ENCODE measurements around the gene LRRN4.

The LRRN4 gene

DNA sequence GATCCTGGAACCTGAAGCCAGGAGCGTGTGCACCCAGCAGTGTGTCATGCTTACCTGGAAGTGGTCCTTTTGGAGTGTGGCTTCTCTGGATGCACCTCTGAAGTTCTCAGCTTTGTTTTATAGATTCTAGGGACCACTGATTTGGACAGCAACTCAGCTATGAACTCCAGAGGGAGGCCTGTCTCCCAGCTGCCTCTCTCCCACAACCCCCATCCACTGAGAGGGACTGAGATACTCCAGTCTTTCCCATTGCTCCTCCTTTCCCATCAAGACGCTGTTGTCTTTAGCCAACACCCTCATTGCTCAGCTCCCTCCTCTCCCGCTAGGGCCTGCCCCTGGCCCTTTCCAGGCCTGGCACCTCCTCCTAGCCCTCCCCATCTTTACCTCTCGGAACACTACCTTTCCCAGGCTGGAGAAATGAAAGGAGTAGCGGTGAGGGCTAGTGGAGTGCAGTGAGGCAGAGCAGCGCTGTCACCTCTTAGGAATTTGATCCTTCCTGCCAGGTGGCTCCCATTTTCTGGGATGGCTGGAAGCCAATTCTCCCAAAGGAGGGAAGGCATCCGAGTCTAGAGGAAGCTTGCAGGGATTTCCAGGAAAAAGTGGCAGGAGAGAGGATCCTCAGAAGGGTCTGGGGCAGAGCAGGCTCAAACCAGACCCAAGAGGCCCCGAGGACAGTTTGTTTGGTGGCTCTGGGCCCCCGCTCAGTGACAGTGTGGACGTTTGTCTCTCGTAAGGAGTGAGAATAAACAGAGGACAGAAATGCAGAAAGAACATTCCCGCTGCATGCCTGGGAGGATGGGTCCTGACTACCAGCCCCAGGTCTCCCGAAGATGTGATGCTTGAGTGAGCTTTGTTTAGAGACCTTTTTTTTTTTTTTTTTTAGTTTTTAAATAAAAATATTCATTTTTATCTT, at the start of gene LRRN4:
Gene LRRN4 (minus strand): TSS at position 285 of the 913 bp plus-strand sequence. CDS start 1,261 bp downstream, outside the sequence.
- no peak for DNase-seq (ENCODE audit: low read depth in 2 of 2, low spot score in 1 of 2)

DNA sequence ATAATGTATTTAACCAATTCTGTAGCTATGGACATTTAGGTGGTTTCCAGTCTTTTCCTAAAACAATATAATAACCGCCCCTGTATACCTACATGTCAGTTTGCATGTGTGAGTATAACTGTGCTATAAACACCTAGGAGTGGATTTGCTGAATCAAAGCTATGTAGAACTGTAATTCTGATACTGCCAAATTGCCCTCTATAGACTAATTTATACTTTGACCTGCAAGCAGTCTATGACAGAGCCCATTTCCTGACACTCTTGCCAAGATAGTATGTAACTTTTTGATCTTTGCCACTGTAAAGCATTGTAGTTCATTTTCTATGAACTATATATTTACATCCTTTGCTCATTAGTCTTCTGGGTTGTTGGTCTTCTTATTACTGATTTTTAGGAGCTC, 49.4 kb upstream of the LRRN4 start:
- DNase-seq (ENCODE audit: low read depth in 2 of 2, low spot score in 1 of 2) = no peak

DNA sequence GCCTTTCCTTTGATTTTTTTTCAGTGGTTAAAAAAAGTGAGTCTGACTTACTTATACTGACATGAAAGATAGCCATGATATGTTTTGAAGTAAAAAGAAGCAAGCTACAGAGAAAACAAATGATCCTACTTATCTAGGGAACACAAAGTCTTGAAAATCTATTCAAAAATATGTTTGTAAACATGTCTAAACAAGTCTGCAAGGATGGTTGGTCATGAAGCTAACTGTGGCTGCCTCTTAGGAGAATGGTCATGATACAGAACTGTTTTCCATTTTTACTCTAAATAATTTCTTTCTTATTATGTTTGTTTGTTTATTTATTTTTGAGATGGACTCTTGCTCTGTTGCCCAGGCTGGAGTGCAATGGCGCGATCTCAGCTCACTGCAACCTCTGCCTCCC, 47.5 kb upstream of the LRRN4 start:
- DNase-seq (ENCODE audit: low read depth in 2 of 2, low spot score in 1 of 2) = no peak

DNA sequence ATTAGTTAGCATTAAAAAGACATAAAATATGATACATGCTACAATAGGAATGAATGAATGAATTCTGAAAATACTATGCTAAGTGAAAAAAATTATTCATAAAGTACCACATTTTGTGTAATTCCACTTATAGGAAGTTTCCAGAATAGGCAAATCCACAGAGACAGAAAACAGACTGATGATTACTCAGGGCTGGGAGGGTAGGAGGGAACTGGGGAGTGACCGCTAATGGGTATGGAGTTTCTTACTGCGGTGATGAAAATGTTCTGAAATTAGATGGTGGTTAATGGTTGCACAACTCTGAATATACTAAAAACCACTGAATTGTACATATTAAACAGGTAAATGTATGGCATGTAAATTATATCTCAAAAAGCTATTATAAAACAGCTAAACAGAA, 46.4 kb upstream of the LRRN4 start:
- DNase-seq (ENCODE audit: low read depth in 2 of 2, low spot score in 1 of 2) = no peak

DNA sequence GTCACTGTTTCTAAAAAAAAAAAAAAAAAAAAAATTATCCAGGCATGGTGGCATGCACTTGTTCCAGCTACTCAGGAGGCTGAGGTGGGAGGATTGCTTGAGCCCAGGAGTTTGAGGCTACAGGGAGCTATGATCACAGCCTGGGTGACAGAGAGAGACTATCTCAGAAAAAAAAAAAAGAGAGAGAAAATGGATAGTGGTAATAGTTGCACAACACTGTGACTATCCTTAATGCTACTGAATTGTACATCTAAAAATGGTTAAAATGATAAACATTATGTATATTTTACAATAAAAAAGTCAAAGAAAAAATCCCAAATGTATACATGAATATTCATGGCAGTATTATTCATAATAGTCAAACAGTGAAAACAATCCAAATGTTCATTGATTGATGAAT, 46.0 kb upstream of the LRRN4 start:
- no peak for DNase-seq (ENCODE audit: low read depth in 2 of 2, low spot score in 1 of 2)

DNA sequence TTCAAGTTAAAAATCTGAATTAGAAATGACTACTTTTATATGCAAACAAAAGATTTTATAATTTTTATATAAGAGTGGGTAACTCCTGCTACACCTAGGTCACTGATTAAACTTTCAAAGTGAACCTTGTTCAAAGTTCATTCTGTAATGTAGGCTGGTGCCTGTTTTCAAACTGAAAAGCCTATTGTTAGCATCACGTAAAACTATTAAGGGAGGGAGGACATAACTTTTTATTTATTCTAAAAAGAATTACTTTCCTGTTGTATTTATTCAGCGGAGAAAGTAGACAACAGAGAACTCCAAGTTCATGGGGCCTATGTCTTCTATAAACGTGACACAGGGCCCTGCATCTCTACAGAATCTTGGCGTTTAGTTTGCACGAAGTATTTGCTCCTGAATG, 41.5 kb upstream of the LRRN4 start:
- no peak for DNase-seq (ENCODE audit: low read depth in 2 of 2, low spot score in 1 of 2)

DNA sequence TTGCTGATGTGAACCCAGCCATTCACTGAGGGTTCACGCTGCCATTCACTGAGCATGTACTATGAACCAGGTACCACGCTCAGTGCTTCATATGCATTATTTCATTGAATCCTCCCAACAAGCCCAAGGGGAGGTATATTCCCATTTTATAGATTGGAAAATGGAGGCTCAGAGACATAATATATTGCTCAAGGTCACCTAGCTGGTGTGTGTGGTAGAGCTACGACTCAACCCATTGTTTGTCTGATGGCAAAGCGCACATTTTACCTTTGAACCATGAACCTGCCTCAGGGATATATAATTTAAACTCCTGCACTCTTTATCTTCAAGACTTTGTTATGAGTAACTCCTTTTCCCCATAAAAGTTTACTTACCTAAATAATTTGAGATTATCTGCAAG, 40.7 kb upstream of the LRRN4 start:
- DNase-seq (ENCODE audit: low read depth in 2 of 2, low spot score in 1 of 2) = no peak

DNA sequence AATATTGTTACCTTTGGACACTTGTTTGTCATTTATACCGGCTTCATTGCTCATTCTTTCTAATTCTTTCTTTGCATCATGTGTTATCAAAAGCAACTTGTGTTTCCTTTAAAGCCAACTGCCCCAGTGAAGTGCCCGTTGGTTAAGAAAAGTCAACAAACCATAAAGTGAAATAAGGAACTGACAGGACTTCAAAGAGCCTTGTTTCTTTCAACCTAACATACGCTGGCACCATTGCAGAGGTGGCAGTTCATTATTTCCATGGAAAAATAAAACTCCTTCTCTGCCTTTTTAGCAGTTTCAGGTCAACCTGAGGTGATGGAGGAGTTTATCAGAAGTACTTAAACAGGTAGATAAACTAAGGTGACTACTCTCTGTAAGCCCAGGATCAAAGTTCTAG, 40.2 kb upstream of the LRRN4 start:
- no peak for DNase-seq (ENCODE audit: low read depth in 2 of 2, low spot score in 1 of 2)

DNA sequence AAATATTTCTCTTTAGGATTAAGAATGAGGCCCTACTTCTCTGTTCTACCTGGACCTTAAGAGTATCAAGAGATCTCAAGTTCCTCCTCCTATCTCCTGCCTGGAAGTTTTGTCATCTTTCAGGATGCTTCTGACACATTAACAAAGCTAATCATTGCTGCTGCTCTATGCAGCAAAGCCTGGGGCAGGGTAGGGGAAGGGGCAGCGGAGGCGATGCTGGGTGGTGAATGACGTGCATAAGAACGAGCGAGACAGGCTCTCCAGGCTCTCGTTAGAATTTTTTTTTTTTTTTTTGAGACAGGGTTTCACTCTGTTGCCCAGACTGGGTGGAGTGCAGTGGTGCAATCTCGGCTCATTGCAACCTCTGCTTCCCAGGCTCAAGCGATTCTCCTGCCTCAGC, 37.8 kb upstream of the LRRN4 start:
- no peak for DNase-seq (ENCODE audit: low read depth in 2 of 2, low spot score in 1 of 2)

DNA sequence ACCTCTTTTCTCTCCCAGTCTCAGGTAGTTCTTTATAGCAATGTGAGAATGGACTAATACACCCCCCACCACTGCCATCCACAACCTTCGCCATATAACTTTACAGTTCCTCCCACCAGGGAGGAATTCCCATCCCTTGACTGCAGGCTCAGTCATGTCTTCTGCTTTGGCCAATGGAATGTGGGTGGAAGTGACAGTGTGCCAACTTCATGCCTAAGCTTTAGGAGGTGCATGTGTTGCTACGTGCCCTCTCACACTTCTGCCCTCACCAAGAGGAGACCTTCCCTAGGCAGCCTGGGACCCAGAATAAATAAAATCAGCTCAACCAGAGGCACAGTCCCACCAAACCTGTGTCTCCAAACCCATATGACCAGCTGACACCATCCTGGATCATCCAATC, 33.0 kb upstream of the LRRN4 start:
- DNase-seq (ENCODE audit: low read depth in 2 of 2, low spot score in 1 of 2) = no peak

DNA sequence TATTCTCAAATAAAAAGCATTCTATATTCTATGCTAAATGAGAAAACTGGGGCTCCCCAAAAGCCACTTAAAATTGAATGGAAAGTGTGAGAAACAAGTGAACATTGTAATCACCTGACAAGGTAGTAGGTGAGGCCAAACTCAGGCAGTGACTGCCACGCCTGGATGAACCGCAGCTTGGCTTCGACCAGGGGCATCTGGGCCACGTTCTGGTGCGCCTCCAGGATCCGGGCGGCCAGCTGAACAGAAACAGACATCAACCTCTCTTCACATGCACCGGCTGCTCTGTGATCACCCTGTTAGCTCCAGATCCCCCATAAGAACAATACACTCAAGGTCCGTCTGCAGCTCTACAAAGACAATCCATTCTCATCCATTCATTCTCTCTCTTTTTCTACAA, 30.1 kb upstream of the LRRN4 start:
- no peak for DNase-seq (ENCODE audit: low read depth in 2 of 2, low spot score in 1 of 2)

DNA sequence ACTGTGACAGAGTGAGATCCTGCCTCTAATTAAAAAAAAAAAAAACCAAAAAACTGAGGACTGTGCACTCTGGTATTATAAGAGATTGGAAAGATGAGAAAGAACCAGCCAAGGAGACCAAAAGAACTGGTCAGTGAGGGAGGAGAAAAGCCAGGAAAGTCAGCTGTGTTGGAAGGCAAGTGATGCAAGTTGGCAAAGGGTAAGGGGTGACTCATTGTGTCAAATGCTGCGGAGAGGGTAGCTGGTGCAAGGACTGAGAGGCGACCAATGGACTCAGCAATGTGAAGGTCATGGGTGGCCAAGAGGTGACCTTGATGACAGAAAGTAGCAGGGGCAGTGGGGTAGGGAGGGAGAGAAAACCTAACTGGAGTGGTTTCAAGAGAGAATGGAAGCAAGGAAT, 27.4 kb upstream of the LRRN4 start:
- no peak for DNase-seq (ENCODE audit: low read depth in 2 of 2, low spot score in 1 of 2)

DNA sequence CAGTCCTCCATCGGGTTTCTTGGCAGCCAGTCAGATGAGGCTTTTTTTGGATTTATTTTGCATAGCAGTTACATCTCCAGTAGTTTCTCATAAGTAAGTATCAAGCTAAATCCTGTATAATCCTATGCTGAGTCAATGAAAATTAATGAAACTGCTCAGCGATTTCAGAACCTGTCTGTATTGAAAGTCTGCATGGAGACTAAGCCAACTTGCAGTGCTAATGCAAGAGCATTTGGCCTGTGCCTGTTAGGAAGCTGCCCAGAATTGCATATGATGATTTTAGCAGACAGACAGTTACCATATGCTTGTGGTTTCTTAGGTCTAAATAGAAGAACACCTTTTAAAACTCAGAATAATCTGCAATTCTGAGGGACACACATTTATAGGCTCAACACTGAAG, 25.2 kb upstream of the LRRN4 start:
- no peak for DNase-seq (ENCODE audit: low read depth in 2 of 2, low spot score in 1 of 2)

DNA sequence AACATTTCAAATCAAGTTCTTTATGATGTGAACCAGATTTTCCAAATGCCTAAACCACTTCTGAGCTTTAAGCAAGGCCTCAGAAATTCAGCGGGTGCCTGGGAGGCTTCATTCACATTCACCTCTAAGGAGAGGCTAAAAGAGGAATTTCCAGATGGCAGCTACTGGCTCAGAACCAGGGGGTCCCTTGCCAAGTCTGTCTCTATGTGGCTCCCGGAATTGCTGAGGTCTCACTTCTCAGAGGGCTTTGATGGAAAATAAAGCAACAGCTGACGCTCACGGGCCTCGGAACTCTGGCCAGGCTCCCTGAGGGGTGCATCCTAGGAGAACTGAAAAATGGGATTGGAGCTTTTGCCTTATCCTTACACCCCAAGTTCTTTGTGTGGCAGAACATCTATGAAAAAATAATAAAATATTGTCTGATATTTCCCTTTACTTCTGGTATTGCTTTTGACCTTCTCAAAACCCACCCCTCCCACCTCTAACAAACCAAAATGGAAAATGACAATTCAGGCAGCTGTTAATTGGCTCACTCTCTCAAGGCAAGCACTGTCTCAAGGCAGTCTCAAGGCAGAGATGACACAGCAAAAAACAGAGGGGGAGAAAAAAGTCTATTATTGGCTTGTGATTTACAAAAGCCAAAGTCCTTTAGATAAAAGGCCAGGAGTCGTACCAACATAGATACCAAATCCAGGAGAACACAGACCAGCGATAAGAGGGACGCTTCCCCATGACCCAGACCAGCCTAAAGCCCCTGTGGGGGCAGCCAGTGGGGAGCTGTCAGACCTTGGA, 21.8 kb upstream of the LRRN4 start:
- no peak for DNase-seq (ENCODE audit: low read depth in 2 of 2, low spot score in 1 of 2)

DNA sequence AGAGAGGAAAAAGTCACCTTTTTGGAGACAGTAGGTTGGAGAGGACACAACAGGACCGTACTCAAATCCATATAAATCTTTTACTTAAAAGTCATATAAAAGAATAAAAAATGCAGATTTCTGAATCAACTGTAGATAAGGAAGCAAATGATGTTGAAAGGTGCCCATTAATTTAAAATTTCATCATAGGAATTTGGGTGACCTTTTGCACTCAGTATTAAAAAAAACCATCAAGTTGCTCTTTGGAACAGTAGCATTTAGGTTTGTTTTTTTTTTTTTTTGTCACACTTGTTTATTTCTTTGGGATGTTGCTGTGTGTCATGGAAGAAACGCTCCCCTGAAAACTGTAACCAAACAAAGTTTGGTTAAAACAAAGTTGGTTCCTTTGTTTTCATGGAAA, 20.9 kb upstream of the LRRN4 start:
- no peak for DNase-seq (ENCODE audit: low read depth in 2 of 2, low spot score in 1 of 2)

DNA sequence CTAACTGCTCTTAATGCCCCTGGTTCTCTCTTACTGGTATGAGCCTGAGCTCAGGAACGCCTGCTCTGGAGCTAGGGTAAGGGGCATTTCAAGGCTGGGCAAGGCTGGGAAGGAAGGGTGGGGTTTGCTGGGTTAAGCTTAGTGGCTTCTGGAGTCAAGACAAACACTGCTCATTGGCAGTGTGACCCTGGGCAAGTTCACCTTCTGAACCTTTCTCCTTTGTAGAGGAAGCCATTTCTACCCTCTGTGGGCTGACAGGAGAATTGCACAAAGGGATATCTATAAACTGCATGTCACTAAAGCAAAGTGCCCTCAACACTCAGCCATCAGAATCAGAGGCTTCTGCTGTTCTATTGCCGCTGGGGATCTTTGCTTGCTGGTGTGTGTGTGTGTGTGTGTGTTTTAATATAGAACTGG, 20.3 kb upstream of the LRRN4 start:
- DNase-seq (ENCODE audit: low read depth in 2 of 2, low spot score in 1 of 2) = no peak

DNA sequence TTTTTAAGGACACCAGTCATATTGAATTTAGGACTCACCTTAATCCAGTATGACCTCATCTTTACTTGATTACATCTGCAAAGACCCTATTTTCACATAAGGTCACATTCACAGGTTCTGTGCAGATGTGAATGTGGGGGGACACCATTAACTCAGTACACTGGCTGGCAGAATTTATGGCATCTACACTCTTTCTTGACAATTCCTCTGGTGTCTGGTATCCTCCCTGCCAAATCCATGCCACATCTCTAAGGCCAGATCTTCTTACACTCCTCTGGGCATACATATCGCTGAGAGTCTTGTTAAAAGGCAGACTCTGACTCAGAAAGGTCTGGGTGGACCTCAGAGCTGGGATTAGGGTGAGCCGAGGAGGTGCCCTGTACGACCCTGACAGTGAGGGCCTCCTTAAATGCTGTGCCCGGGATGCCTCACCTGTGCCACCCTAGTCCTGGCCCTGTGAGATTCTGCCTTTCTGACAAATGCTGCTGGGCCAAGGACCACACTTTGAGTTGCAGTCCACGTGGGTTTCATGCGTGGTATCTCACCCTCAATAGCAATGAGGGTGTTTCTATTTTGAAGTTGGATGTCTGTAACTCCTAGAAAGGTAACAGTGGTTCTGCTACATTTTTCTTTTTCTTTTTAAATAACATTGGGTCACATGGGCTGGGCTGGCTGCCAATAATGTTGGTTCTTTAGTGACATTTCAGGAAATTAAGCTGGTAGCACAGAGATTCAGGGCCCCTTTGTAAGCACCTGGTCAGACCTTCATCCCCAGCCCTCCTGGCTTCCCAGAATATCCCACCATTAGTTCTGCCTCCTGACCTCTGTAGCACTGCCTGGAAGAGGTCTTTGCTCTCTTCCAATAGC, 17.2 kb upstream of the LRRN4 start:
- no peak for DNase-seq (ENCODE audit: low read depth in 2 of 2, low spot score in 1 of 2)

DNA sequence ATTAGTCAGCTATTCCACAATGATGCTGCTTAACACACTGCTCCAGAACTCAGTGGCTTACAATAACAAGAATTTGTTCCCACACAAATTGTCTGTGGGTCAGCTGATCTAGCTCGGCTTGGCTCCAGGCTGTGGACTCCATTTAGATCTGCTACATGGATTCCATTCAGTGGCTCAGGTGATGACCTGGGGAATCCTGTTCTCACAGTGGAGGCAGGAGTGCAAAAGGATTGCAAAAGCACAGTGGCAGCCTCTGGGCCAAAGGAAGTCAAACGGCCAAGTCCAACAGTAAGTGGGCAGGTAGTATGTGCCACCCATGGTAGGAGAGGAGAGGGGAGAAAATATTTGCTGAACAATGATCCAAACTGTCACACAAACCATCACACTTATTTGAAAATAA, 15.8 kb upstream of the LRRN4 start:
- no peak for DNase-seq (ENCODE audit: low read depth in 2 of 2, low spot score in 1 of 2)

DNA sequence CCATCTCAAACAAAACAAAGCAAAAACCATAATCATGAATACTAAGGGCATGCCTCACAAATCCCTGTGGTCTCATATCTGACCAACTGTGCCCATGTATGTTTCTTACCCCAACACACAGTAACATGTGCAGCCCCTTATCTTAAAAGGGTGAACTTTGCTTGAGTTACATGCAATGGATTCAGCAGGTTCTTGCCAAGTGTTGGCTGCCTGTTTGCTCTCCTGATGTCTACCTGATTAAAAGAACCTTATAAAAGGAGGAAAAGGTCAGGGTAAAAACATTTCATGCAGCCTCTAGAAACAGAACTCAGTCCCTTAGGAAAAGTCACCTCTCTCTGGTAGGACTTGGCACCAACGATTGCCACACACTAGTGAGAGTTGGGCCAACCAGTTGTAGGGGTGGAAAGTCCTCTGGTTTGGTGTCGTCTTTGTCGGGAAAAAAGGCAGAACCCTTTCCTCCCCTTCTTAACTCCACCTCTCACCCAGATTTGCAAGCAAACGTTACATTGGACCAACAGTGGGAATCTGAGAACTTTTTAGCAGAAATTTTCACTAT, 14.0 kb upstream of the LRRN4 start:
- no peak for DNase-seq (ENCODE audit: low read depth in 2 of 2, low spot score in 1 of 2)

DNA sequence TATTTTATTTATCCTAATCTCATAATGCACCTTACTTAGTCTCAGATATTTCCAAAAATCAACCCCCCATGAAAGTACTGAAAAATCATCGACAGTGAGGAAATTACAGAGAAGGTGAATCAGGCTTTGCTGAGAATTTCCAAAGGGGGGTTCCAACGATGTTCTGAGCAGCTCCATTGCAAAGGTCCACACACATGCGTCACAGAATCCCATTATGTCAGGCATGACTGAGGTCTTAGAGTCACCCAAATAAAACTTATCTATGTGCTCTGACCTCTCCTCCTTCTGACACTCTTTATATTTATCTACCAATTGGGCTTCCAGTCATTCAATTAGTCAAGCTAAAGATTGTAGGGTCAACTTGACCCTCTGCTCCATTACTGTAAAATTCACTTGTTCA, 12.7 kb upstream of the LRRN4 start:
- no peak for DNase-seq (ENCODE audit: low read depth in 2 of 2, low spot score in 1 of 2)

DNA sequence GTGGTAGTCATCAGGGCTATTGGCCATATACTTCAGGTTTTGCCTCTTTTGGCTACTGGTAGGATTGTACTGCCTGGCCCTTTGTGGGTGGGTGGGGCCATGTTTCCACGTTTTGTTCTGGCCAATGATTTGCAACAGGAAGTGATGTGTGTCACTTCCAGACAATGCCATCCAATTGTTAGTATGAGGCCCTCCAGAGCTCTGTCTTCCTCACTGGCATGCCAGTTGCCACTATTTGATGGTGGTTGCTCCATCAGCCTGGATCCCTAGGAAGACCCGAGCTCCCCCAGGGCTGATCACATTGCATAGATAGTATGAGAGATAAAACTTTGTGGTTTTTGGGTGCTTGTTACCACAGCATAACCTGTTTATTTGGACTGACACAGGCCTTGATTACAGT, 7.7 kb upstream of the LRRN4 start:
- no peak for DNase-seq (ENCODE audit: low read depth in 2 of 2, low spot score in 1 of 2)
